SK-N-SH (cell line): ENCODE measurements around the gene CAPNS1.

Experiments
- CHD2 ChIP-seq: fragments of 150-350 bp; IDR thresholded peaks from 2 replicates; pipeline ENCODE4 v1.6.1; 2018; ENCODE audit warnings: low read length; ENCODE audit not compliant: partially characterized antibody
- CTCF ChIP-seq: fragments of 200-600 bp; sonication (generic); IDR thresholded peaks from 2 replicates; pipeline ENCODE4 v1.6.1; 2017; ENCODE audit warnings: antibody characterized with exemption, mild to moderate bottlenecking, moderate library complexity
- ELF1 ChIP-seq: IDR thresholded peaks from 2 replicates; pipeline ENCODE4 v1.4.0; 2012
- EP300 ChIP-seq, 2 experiments: IDR thresholded peaks; 2 replicates each; pipeline versions ENCODE4 v1.4.0 to v1.6.1; 2012; ENCODE audit warnings: borderline replicate concordance in 1 of 2, low read depth in 1 of 2, low read length in 1 of 2
- POLR2AphosphoS5 ChIP-seq: IDR thresholded peaks from 2 replicates; pipeline ENCODE4 v1.6.1; 2012; ENCODE audit warnings: low read depth, low read length
- RAD21 ChIP-seq: IDR thresholded peaks from 2 replicates; pipeline ENCODE4 v1.6.1; 2012; ENCODE audit warnings: mild to moderate bottlenecking, low read length
- RFX5 ChIP-seq: IDR thresholded peaks from 2 replicates; pipeline ENCODE4 v1.6.1; 2012; ENCODE audit warnings: mild to moderate bottlenecking, improper control_type of control experiment, low read length
- SIN3A ChIP-seq: IDR thresholded peaks from 2 replicates; pipeline ENCODE4 v1.6.1; 2012; ENCODE audit warnings: low read depth, mild to moderate bottlenecking, low read length, moderate library complexity, borderline replicate concordance
- SMC3 ChIP-seq: IDR thresholded peaks from 2 replicates; pipeline ENCODE4 v1.6.1; 2012; ENCODE audit warnings: low read depth, low read length, improper control_type of control experiment
- YY1 ChIP-seq: IDR thresholded peaks from 2 replicates; pipeline ENCODE4 v1.4.0; 2012; ENCODE audit warnings: low read depth, mild to moderate bottlenecking

- TF ChIP-seq CTCF (no peak), RFX5 (no peak), SMC3 (no peak), SIN3A (no peak), RAD21 (no peak), YY1 (no peak), CHD2 (no peak), ELF1 (no peak), POLR2AphosphoS5 (no peak), EP300 (IDR thresholded peaks at IDR 0.05; ENCODE audit: borderline replicate concordance in 1 of 2, low read depth in 1 of 2, low read length in 1 of 2) (no peak)
Measured at GRCh38 chr19:36116344-36116637, 23.6 kb upstream of the CAPNS1 start.
